HepG2 (cell line): ENCODE results near the gene PRKAR2A. TPM values are rescaled to one million over a fixed set of nuclear protein-coding genes. Genes with fewer than 3 reads are reported as not detected.

ENCODE experiments used
- ARID4A ChIP-seq: sonication (generic); formaldehyde crosslinking; IDR thresholded peaks from 2 replicates; pipeline ENCODE4 v1.5.0; 2020; ENCODE audit warnings: mild to moderate bottlenecking, missing genetic modification reagents, borderline replicate concordance
- ATRX ChIP-seq: sonication (generic); formaldehyde crosslinking; IDR thresholded peaks from 2 replicates; pipeline ENCODE4 v1.4.0; 2020; ENCODE audit warnings: missing genetic modification reagents, borderline replicate concordance
- EEA1 ChIP-seq: sonication (generic); formaldehyde crosslinking; IDR thresholded peaks from 2 replicates; pipeline ENCODE4 v1.5.1; 2020; ENCODE audit warnings: mild to moderate bottlenecking, missing genetic modification reagents, borderline replicate concordance
- HOXA5 ChIP-seq: sonication (generic); formaldehyde crosslinking; IDR thresholded peaks from 2 replicates; pipeline ENCODE4 v1.4.0; 2020; ENCODE audit warnings: missing genetic modification reagents
- HOXD1 ChIP-seq: sonication (generic); formaldehyde crosslinking; IDR thresholded peaks from 2 replicates; pipeline ENCODE4 v1.5.0; 2020; ENCODE audit warnings: missing genetic modification reagents
- MYPOP ChIP-seq: sonication (generic); formaldehyde crosslinking; IDR thresholded peaks from 2 replicates; pipeline ENCODE4 v1.8.1; 2023; ENCODE audit warnings: mild to moderate bottlenecking, moderate library complexity, missing genetic modification reagents
- MZF1 ChIP-seq: sonication (generic); formaldehyde crosslinking; IDR thresholded peaks from 2 replicates; pipeline ENCODE4 v1.8.1; 2023; ENCODE audit warnings: mild to moderate bottlenecking, missing genetic modification reagents, borderline replicate concordance
- NFYC ChIP-seq: IDR thresholded peaks from 2 replicates; pipeline ENCODE4 v1.6.1; 2016; ENCODE audit warnings: missing genetic modification reagents, missing compliant biosample characterization
- NONO ChIP-seq, 2 experiments: fragments of 450-650 bp in 1 of 2; sonication (generic) in 1 of 2; formaldehyde crosslinking in 1 of 2; IDR thresholded peaks in 1 of 2; conservative IDR thresholded peaks in 1 of 2; 2 replicates each; pipeline versions ENCODE4 v1.6.1 to v1.8.0; 2017 to 2022; ENCODE audit warnings: mild to moderate bottlenecking in 1 of 2, missing genetic modification reagents in 1 of 2, moderate library complexity in 1 of 2
- ONECUT2 ChIP-seq: sonication (generic); formaldehyde crosslinking; IDR thresholded peaks from 2 replicates; pipeline ENCODE4 v1.4.0; 2020; ENCODE audit warnings: missing genetic modification reagents
- TBP ChIP-seq: sonication (generic); formaldehyde crosslinking; IDR thresholded peaks from 2 replicates; pipeline ENCODE4 v1.5.0; 2020; ENCODE audit warnings: missing genetic modification reagents
- YEATS4 ChIP-seq: sonication (generic); formaldehyde crosslinking; IDR thresholded peaks from 2 replicates; pipeline ENCODE4 v1.4.0; 2020; ENCODE audit warnings: missing genetic modification reagents, borderline replicate concordance
- ZMAT5 ChIP-seq: sonication (generic); formaldehyde crosslinking; IDR thresholded peaks from 2 replicates; pipeline ENCODE4 v1.5.0; 2020; ENCODE audit warnings: mild to moderate bottlenecking, low read depth, missing genetic modification reagents, borderline replicate concordance
- ZNF350 ChIP-seq: sonication (generic); formaldehyde crosslinking; IDR thresholded peaks from 2 replicates; pipeline ENCODE4 v1.4.0; 2020; ENCODE audit warnings: mild to moderate bottlenecking, low read depth, missing genetic modification reagents, borderline replicate concordance
- ZNF646 ChIP-seq: sonication (generic); formaldehyde crosslinking; IDR thresholded peaks from 2 replicates; pipeline ENCODE4 v1.9.0; 2021; ENCODE audit warnings: mild to moderate bottlenecking, missing genetic modification reagents
- polyA plus RNA-seq, 8 experiments: library from polyadenylated mRNA; depleted of rRNA in 3 of 8; stranded (reverse) in 7 of 8; unstranded in 1 of 8; fragments of >200 nt; fragmentation: Illumina TruSeq in 4 of 8; extraction: Trizol in 4 of 8; gene quantifications; 2 replicates each; pipeline versions ENCODE4 v1.2.1 to v1.2.3, GENCODE V29; 2011 to 2016; ENCODE audit warnings: low read depth in 4 of 8, missing spikeins in 1 of 8, mixed read lengths in 1 of 8; ENCODE audit not compliant: insufficient read depth in 1 of 8
- total RNA-seq, 5 experiments: library from RNA; depleted of rRNA; stranded (reverse); fragments of >200 nt; fragmentation: Illumina TruSeq; extraction: Trizol; gene quantifications; 2 replicates each; pipeline ENCODE4 v1.2.3, GENCODE V29; 2016; ENCODE audit warnings: low read depth in 1 of 5

Gene PRKAR2A
- total and polyA plus RNA-seq, 2 of the 13 experiments (the other 11 are each of a cell fraction or from before 2014, with no cell fraction given) = 11.8 to 29.2 TPM

GRCh38 chr3:48739955-48740823, 107.5 kb downstream of the PRKAR2A start (continued):
- TF ChIP-seq YEATS4 (CRISPR knock-in tag) = peak; percentile 72; the same call in 1 of the 2 replicates
- peak; percentile 59; the same call in 1 of the 2 replicates for TF ChIP-seq HOXD1 (CRISPR knock-in tag)
- 0 out of 2 replicates have a peak, but pooled peaks have one; percentile 55 for TF ChIP-seq HOXA5
- peak; percentile 86; the same call in 1 of the 2 replicates for TF ChIP-seq ARID4A (CRISPR knock-in tag)
- no peak for TF ChIP-seq ZMAT5
- peak; percentile 81; the same call in 1 of the 2 replicates for TF ChIP-seq MYPOP (CRISPR knock-in tag)
- TF ChIP-seq TBP = no peak
- TF ChIP-seq ZNF646 (CRISPR knock-in tag) = no peak
- no peak for TF ChIP-seq EEA1
- TF ChIP-seq ONECUT2 (CRISPR knock-in tag) = no peak
- no peak for TF ChIP-seq NONO (IDR thresholded peaks at IDR 0.05)
- TF ChIP-seq NONO (CRISPR knock-in tag; conservative IDR thresholded peaks at IDR 0.05) = peak; percentile 72
- no peak for TF ChIP-seq MZF1
- TF ChIP-seq ATRX (CRISPR knock-in tag) = no peak
- TF ChIP-seq NFYC (CRISPR knock-in tag) = no peak
- peak; percentile 85; the same call in 1 of the 2 replicates for TF ChIP-seq ZNF350
